KMS-11 (cell line): ENCODE measurements around the gene PIAS4.
"Not testable (repeated sequence)": the region's sequence is repeated elsewhere in the genome, so short reads cannot be mapped to it uniquely, and the experiment has no call there.

ENCODE experiments used
- H2AFZ ChIP-seq: fragments of 200-600 bp; sonication (generic); 2 replicates; pipeline ENCODE4 v1.6.1; 2016; ENCODE audit warnings: antibody characterized with exemption, mixed run types, low read depth
- H3K27ac ChIP-seq: fragments of 200-600 bp; sonication (generic); 2 replicates; pipeline ENCODE4 v1.6.1; 2016; ENCODE audit warnings: mild to moderate bottlenecking, mixed run types
- H3K27me3 ChIP-seq: fragments of 200-600 bp; sonication (generic); 2 replicates; pipeline ENCODE4 v1.6.1; 2017; ENCODE audit warnings: mild to moderate bottlenecking, low read depth, mixed run types, moderate library complexity; ENCODE audit not compliant: insufficient read depth
- H3K36me3 ChIP-seq: fragments of 200-600 bp; sonication (generic); 2 replicates; pipeline ENCODE4 v1.6.1; 2017; ENCODE audit warnings: mild to moderate bottlenecking, mixed run types; ENCODE audit not compliant: insufficient read depth
- H3K4me1 ChIP-seq: fragments of 200-600 bp; sonication (generic); 2 replicates; pipeline ENCODE4 v1.6.1; 2016; ENCODE audit warnings: mild to moderate bottlenecking, low read depth, mixed run types; ENCODE audit not compliant: poor library complexity, severe bottlenecking
- H3K4me2 ChIP-seq: fragments of 200-600 bp; sonication (generic); 2 replicates; pipeline ENCODE4 v1.7.0; 2016; ENCODE audit warnings: mild to moderate bottlenecking, mixed run types
- H3K4me3 ChIP-seq: fragments of 200-600 bp; sonication (generic); IDR thresholded peaks from 2 replicates; pipeline ENCODE4 v1.6.1; 2017; ENCODE audit warnings: low read depth, low read length, mixed read lengths; ENCODE audit not compliant: insufficient read depth
- H3K79me2 ChIP-seq: fragments of 200-600 bp; sonication (generic); 2 replicates; pipeline ENCODE4 v1.6.1; 2016; ENCODE audit warnings: low read depth, mixed run types; ENCODE audit not compliant: insufficient read depth
- H3K9ac ChIP-seq: fragments of 200-600 bp; sonication (generic); 2 replicates; pipeline ENCODE4 v1.6.1; 2016; ENCODE audit warnings: mild to moderate bottlenecking, mixed run types
- H4K20me1 ChIP-seq: fragments of 200-600 bp; sonication (generic); 2 replicates; pipeline ENCODE4 v1.6.1; 2016; ENCODE audit warnings: mild to moderate bottlenecking, mixed run types; ENCODE audit not compliant: insufficient read depth
- TF ChIP-seq, protein P1 (sequence below): fragments of 200-600 bp; sonication (generic); conservative IDR thresholded peaks from 2 replicates; pipeline ENCODE4 v1.6.1; 2017; ENCODE audit warnings: low read depth, mild to moderate bottlenecking, antibody characterized with exemption, low read length, moderate library complexity, mixed read lengths

The PIAS4 gene

DNA sequence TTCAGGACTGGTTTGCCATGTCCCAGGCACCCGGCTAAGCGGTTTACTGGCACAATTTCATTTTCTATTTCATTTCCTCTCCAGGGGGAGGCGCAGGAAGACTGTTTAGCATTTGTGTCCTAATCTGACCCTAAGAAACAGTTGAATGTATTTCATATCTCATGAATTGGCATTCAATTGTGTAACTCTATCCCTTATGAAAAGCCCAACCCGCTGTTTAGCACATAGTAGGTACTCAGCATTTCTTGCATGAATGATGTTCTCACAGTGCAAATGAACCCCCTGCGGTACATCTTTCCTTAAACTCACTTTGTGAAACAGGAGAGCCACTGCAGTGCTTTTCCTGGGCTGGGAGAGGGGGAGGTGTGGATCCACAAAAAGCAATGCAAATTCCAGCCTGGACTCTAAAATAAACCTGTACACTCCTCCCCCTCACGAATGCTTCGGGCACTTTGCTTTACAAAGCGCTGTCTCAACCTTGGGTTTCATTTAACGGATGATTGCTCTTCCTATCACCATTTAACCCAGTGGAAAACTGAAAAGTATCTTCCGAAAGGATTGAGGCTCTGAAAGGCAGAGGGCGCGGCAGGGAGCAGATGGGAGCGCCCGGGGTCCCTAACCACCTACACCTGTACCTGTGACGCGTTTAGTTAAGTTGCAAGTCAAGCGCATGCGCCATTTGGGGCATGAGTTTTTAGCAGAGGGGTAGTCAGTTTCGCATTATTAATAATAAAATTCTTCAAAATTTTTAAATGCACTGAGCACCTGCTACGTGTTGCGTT lies 21.1 kb upstream of the PIAS4 start:
- H3K4me2 ChIP-seq: peak overlapping the region; percentile 79
- H3K27ac ChIP-seq: peak overlapping the region; percentile 62
- H3K27me3 ChIP-seq: no peaks in the 10 kb centered on the region
- H4K20me1 ChIP-seq: peaks cover 14% of the 10 kb centered on the region; the same call in 1 of the 2 replicates
- H3K79me2 ChIP-seq: peaks cover 42% of the 10 kb centered on the region
- peak overlapping the region; percentile 28; the same call in 1 of the 2 replicates for H3K9ac ChIP-seq
- no peak overlapping the region for H3K4me3 ChIP-seq
- H3K36me3 ChIP-seq: peaks cover 27% of the 10 kb centered on the region
- TF ChIP-seq, protein P1, sequence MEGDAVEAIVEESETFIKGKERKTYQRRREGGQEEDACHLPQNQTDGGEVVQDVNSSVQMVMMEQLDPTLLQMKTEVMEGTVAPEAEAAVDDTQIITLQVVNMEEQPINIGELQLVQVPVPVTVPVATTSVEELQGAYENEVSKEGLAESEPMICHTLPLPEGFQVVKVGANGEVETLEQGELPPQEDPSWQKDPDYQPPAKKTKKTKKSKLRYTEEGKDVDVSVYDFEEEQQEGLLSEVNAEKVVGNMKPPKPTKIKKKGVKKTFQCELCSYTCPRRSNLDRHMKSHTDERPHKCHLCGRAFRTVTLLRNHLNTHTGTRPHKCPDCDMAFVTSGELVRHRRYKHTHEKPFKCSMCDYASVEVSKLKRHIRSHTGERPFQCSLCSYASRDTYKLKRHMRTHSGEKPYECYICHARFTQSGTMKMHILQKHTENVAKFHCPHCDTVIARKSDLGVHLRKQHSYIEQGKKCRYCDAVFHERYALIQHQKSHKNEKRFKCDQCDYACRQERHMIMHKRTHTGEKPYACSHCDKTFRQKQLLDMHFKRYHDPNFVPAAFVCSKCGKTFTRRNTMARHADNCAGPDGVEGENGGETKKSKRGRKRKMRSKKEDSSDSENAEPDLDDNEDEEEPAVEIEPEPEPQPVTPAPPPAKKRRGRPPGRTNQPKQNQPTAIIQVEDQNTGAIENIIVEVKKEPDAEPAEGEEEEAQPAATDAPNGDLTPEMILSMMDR: peak; percentile 71
- H2AFZ ChIP-seq: peak overlapping the region; percentile 80
- H3K4me1 ChIP-seq: peaks cover 46% of the 10 kb centered on the region

DNA sequence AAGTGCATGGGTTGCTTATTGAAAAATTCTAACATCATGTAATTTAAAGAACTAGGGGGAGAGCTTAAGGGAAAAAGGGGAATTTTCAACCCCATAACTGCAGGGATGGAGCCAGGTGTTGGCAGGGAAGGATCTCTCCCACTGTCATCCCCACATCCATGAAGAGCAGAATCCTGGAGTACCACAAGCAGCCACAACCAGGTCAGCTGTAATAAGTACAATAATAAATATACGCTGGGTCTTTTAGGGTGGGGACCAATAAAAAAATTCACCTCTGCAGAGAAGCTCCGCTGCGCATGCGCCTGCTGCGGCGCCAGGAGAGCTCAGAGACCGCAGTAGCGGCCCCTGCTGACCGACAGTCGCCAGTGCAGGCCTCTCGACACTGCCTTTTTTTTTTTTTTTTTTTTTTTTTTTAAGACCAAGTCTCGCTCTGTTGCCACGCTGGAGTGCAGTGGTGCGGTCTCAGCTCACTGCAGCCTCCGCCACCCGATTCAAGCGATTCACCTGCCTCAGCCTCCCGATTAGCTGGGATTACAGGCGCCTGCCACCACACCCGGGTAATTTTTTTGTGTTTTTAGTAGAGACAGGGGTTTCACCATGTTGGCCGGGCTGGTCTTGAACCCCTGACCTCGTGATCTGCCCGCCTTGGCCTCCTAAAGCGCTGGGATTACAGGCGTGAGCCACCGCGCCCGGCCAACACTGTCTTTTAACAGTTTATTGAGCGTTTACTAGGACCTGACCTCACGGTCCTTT lies 19.7 kb upstream of the PIAS4 start:
- Histone ChIP-seq H3K27ac (peak overlapping the region; percentile 60), H3K4me3 (no peak overlapping the region), H3K4me2 (peak overlapping the region; percentile 79), H2AFZ (peak overlapping the region; percentile 80), H3K9ac (peak overlapping the region; percentile 39; the same call in 1 of the 2 replicates), H3K79me2 (peaks cover 29% of the 10 kb centered on the region), H3K27me3 (no peaks in the 10 kb centered on the region), H3K36me3 (peaks cover 15% of the 10 kb centered on the region), H4K20me1 (peaks cover 14% of the 10 kb centered on the region; the same call in 1 of the 2 replicates), H3K4me1 (peaks cover 46% of the 10 kb centered on the region)
- TF ChIP-seq, protein P1: peak; percentile 78

GRCh38 chr19:3990815-3991117 lies 16.8 kb upstream of the PIAS4 start:
- Histone ChIP-seq H3K4me2 (no peak overlapping the region; the same call in 1 of the 2 replicates), H3K27ac (no peak overlapping the region), H3K4me1 (peaks cover 34% of the 10 kb centered on the region), H3K36me3 (no peaks in the 10 kb centered on the region), H4K20me1 (no peaks in the 10 kb centered on the region), H3K9ac (no peak overlapping the region), H2AFZ (peak overlapping the region; percentile 77), H3K4me3 (no peak overlapping the region), H3K79me2 (0 out of 2 replicates have a peak, but pooled peaks cover 4% of the 10 kb centered on the region), H3K27me3 (no peaks in the 10 kb centered on the region)
- TF ChIP-seq, protein P1: no peak

GRCh38 chr19:3995607-3996006 lies 11.9 kb upstream of the PIAS4 start:
- no peaks in the 10 kb centered on the region for H3K4me1 ChIP-seq
- H3K79me2 ChIP-seq: no peaks in the 10 kb centered on the region
- no peak overlapping the region for H3K4me3 ChIP-seq
- TF ChIP-seq, protein P1: no peak
- H3K36me3 ChIP-seq: no peaks in the 10 kb centered on the region
- no peaks in the 10 kb centered on the region for H4K20me1 ChIP-seq
- H3K4me2 ChIP-seq: no peak overlapping the region
- no peak overlapping the region for H2AFZ ChIP-seq
- H3K27me3 ChIP-seq: no peaks in the 10 kb centered on the region
- H3K9ac ChIP-seq: no peak overlapping the region
- H3K27ac ChIP-seq: no peak overlapping the region

DNA sequence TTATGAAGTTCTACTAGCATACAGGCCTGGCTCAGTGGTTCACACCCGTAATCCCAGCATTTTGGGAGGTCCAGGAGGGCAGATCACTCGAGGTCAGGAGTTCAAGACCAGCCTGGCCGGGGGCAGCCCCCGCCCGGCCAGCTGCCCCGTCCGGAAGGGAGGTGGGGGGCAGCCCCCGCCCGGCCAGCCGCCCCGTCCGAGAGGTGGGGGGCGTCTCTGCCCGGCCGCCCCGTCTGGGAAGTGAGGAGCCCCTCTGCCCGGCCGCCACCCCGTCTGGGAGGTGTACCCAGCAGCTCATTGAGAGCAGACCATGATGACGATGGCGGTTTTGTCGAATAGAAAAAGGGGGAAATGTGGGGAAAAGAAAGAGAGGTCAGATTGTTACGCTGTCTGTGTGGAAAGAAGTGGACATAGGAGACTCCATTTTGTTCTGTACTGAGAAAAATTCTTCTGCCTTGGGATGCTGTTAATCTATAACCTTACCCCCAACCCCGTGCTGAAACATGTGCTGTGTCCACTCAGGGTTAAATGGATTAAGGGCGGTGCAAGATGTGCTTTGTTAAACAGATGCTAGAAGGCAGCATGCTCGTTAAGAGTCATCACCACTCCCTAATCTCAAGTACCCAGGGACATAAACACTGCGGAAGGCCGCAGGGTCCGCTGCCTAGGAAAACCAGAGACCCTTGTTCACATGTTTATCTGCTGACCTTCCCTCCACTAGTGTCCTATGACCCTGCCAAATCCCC lies 8.7 kb upstream of the PIAS4 start:
- H3K27ac ChIP-seq: not testable (repeated sequence)

GRCh38 chr19:4000798-4001197 lies 6.7 kb upstream of the PIAS4 start:
- not testable (repeated sequence) for H3K27ac ChIP-seq, H2AFZ ChIP-seq, H3K4me2 ChIP-seq, H3K36me3 ChIP-seq, H3K4me3 ChIP-seq, H3K4me1 ChIP-seq, H4K20me1 ChIP-seq, H3K79me2 ChIP-seq, H3K9ac ChIP-seq, H3K27me3 ChIP-seq

More for the DNA sequence above, 8.7 kb upstream of the PIAS4 start:
- not testable (repeated sequence) for H3K4me3 ChIP-seq, H4K20me1 ChIP-seq, H3K4me1 ChIP-seq, H3K9ac ChIP-seq, H2AFZ ChIP-seq, H3K27me3 ChIP-seq, H3K36me3 ChIP-seq, H3K4me2 ChIP-seq, H3K79me2 ChIP-seq
